Type B pancreatic cell (in vitro differentiated cells): ENCODE measurements around the gene TUG1. TPM values are rescaled to one million over a fixed set of nuclear protein-coding genes. Genes with fewer than 3 reads are reported as not detected.

Experiments used
- DNase-seq: peaks from one replicate; pipeline ENCODE4 v3.0.0; 2021; ENCODE audit warnings: mixed read lengths; ENCODE audit not compliant: unreplicated experiment; ENCODE audit errors: extremely low spot score
- H3K27ac Mint-ChIP-seq: 2 replicates; pipeline ENCODE4 v1.8.0; 2021; ENCODE audit warnings: mild to moderate bottlenecking, mixed read lengths
- H3K27me3 Mint-ChIP-seq: 2 replicates; pipeline ENCODE4 v1.8.0; 2021; ENCODE audit warnings: mixed read lengths
- H3K36me3 Mint-ChIP-seq: 2 replicates; pipeline ENCODE4 v1.8.0; 2021; ENCODE audit warnings: mixed read lengths
- H3K4me1 Mint-ChIP-seq: one replicate; pipeline ENCODE4 v1.8.0; 2021; ENCODE audit warnings: mixed read lengths; ENCODE audit not compliant: unreplicated experiment
- H3K4me3 Mint-ChIP-seq: 2 replicates; pipeline ENCODE4 v1.8.0; 2021; ENCODE audit warnings: mild to moderate bottlenecking, mixed read lengths
- H3K9me3 Mint-ChIP-seq: 2 replicates; pipeline ENCODE4 v1.8.0; 2021; ENCODE audit warnings: mixed read lengths
- CTCF ChIP-seq: fragments of 200-600 bp; sonication (generic); conservative IDR thresholded peaks from 2 replicates; pipeline ENCODE4 v1.5.0; 2021; ENCODE audit warnings: antibody characterized with exemption, mild to moderate bottlenecking
- long read RNA-seq: library from polyadenylated mRNA; unstranded; transcript quantifications from one replicate; pipeline ENCODE4 v2.0.0, GENCODE V29; 2020
- total RNA-seq: library from RNA; stranded (reverse); gene quantifications from 2 replicates; pipeline ENCODE4 v1.2.1, GENCODE V29; 2021; ENCODE audit warnings: low replicate concordance

TUG1 gene
- total RNA-seq, result 118 and 130 TPM in 2 replicates
- long read RNA-seq, full-length matches to known transcripts, result 29 of 56 reads
- long read RNA-seq, partial matches to known transcripts, result 0 of 56 reads
- long read RNA-seq, other reads (novel, unspliced or antisense), result 27 of 56 reads

DNA sequence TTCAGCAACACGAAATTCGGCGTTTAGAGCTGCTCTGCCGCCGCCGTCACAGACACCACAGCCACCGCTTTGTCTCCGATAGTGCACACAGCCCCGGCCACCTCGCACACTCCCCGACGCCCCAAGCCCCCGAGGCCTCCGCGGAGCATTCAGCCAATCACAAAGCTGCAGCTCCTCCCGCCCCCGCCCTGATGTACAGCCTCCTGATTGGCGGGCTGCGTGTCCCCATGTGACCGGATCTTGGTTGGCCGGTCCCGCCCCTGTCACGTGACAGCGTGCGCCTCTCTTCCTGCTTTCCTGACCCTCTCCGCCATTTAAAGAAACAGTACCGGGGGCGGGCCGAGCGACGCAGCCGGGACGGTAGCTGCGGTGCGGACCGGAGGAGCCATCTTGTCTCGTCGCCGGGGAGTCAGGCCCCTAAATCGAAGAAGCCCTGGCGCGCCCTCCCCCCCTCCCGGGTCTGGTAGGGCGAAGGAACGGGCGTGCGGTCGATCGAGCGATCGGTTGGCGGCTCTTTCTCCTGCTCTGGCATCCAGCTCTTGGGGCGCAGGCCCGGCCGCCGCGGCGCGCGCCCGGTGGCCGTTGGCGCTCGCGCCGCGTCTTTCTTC is at the start of gene TUG1:
Gene TUG1, plus strand, starts transcription at position 342 of the 608 bp plus-strand sequence.
- no peak for TF ChIP-seq CTCF
- H3K27me3 Mint-ChIP-seq, result peaks cover 3% of the 10 kb centered on the region
- H3K27ac Mint-ChIP-seq, result peak within 1 kb of the TSS; percentile 99
- H3K36me3 Mint-ChIP-seq, result peaks cover 79% of the 10 kb centered on the region
- peaks cover 26% of the 10 kb centered on the region for H3K9me3 Mint-ChIP-seq
- peak within 1 kb of the TSS; percentile 99 for H3K4me3 Mint-ChIP-seq
- H3K4me1 Mint-ChIP-seq, result peaks cover 28% of the 10 kb centered on the region
- DNase-seq, result peak; percentile 96

DNA sequence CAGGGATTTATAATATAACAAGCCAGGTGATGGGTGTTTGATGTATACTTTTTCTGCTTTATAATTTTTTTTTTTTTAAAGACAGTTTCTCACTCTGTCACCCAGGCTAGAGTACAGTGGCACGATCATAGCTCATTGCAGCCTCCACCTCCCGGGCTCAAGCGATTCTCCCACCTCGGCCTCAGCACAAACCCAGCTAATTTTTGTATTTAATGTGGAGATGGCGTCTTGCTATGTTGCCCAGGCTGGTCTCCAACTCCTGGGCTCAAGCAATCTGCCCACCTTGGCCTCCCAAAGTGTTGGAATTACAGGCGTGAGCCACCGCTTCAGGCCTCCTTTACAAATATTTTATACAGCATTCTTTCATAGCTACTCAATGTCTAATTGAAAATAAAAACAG is 49.1 kb upstream of the TUG1 start:
- DNase-seq, result peak; percentile 42
- H3K27ac Mint-ChIP-seq, result no peak overlapping the region
- H3K9me3 Mint-ChIP-seq, result no peaks in the 10 kb centered on the region
- TF ChIP-seq CTCF, result no peak
- no peak overlapping the region for H3K4me3 Mint-ChIP-seq
- peaks cover 4% of the 10 kb centered on the region for H3K4me1 Mint-ChIP-seq
- H3K27me3 Mint-ChIP-seq, result no peaks in the 10 kb centered on the region
- H3K36me3 Mint-ChIP-seq, result no peaks in the 10 kb centered on the region

GRCh38 chr22:30920407-30920806 is 48.7 kb upstream of the TUG1 start:
- DNase-seq, result peak; percentile 85
- H3K36me3 Mint-ChIP-seq, result no peaks in the 10 kb centered on the region
- H3K27me3 Mint-ChIP-seq, result no peaks in the 10 kb centered on the region
- H3K4me1 Mint-ChIP-seq, result peaks cover 4% of the 10 kb centered on the region
- H3K4me3 Mint-ChIP-seq, result no peak overlapping the region
- H3K9me3 Mint-ChIP-seq, result no peaks in the 10 kb centered on the region
- no peak overlapping the region for H3K27ac Mint-ChIP-seq
- TF ChIP-seq CTCF, result peak; percentile 97

GRCh38 chr22:30921108-30921507 is 48.0 kb upstream of the TUG1 start:
- Mint-ChIP-seq H3K4me3 (no peak overlapping the region), H3K27me3 (no peaks in the 10 kb centered on the region), H3K9me3 (no peaks in the 10 kb centered on the region), H3K36me3 (no peaks in the 10 kb centered on the region), H3K4me1 (peaks cover 4% of the 10 kb centered on the region), H3K27ac (no peak overlapping the region)
- no peak for TF ChIP-seq CTCF
- peak; percentile 20 for DNase-seq

- peak; percentile 59 for DNase-seq
- Mint-ChIP-seq H3K36me3 (peaks cover 6% of the 10 kb centered on the region), H3K27me3 (no peaks in the 10 kb centered on the region), H3K27ac (no peak overlapping the region), H3K4me3 (no peak overlapping the region), H3K4me1 (peaks cover 4% of the 10 kb centered on the region), H3K9me3 (no peaks in the 10 kb centered on the region)
- TF ChIP-seq CTCF, result no peak
Observed at GRCh38 chr22:30922151-30922611, 46.9 kb upstream of the TUG1 start.
